Measurements from ENCODE around the gene AFF3. TPM values are rescaled to one million over a fixed set of nuclear protein-coding genes. Genes with fewer than 3 reads are reported as not detected.

The AFF3 gene
- total and polyA plus RNA-seq, 3 donors from 2014 or later = 18.0 to 34.4 (median 27.1) TPM

DNA sequence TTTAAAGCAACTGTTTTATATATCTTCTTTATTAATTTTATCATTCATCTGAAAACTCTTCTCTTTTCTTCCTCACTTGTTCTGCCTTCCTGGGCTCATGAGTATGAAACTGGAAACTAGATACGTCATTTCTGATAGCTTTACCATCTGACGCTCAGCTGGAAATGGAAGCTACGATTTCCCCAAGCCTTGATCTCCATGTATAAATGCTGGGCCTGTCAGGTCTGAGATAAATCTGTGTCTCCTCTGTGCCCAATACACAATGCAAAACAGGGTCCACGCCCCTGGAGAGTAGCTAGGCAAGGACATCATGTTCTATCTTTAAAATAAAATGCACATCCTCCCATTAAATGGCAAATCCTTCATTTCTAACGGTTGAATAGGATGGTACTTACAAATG lies 238.4 kb downstream of the AFF3 start:
- intact Hi-C loops (cut with DNase I; ENCODE audit: low total_unique reads) = no loop called here
- DNase-seq = no peak
- 82 to 85% methylated on average over 5 of the region's 5 CpGs for WGBS, 2 donors
- no peak overlapping the region for H3K4me3 ChIP-seq
- no peak overlapping the region for H3K27ac ChIP-seq
- H3K9me3 ChIP-seq = no peaks in the 10 kb centered on the region
- no peaks in the 10 kb centered on the region for H3K27me3 ChIP-seq
- no peaks in the 10 kb centered on the region for H3K4me1 ChIP-seq
- H3K36me3 ChIP-seq (ENCODE audit: low read depth, missing control alignments) = no peaks in the 10 kb centered on the region
- TF ChIP-seq POLR2A (IDR thresholded peaks at IDR 0.05) = no peak
- TF ChIP-seq, protein P1, sequence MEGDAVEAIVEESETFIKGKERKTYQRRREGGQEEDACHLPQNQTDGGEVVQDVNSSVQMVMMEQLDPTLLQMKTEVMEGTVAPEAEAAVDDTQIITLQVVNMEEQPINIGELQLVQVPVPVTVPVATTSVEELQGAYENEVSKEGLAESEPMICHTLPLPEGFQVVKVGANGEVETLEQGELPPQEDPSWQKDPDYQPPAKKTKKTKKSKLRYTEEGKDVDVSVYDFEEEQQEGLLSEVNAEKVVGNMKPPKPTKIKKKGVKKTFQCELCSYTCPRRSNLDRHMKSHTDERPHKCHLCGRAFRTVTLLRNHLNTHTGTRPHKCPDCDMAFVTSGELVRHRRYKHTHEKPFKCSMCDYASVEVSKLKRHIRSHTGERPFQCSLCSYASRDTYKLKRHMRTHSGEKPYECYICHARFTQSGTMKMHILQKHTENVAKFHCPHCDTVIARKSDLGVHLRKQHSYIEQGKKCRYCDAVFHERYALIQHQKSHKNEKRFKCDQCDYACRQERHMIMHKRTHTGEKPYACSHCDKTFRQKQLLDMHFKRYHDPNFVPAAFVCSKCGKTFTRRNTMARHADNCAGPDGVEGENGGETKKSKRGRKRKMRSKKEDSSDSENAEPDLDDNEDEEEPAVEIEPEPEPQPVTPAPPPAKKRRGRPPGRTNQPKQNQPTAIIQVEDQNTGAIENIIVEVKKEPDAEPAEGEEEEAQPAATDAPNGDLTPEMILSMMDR (IDR thresholded peaks at IDR 0.05) = no peak

DNA sequence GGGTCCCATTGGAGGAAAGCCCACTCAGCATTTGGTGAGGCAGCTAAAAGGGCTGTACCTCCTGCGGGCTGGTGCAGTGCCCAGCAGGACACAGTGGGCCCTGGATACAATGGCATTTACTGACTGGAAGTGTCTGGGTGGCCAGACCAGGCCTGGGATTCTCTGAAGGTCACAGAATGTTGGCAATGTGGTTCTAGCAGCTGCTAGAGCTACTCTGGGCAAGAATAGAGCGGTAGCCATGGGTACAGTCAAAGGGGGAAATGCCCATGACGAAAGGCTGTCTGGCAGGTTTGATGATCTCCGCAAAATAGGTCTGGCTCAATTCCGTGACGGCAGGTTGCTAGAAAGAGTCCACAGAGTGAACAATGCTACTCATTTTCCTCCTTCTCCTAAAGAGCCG lies 241.8 kb downstream of the AFF3 start:
- no peaks in the 10 kb centered on the region for H3K27me3 ChIP-seq
- H3K4me1 ChIP-seq = no peaks in the 10 kb centered on the region
- H3K27ac ChIP-seq = no peak overlapping the region
- no peaks in the 10 kb centered on the region for H3K36me3 ChIP-seq (ENCODE audit: low read depth, missing control alignments)
- no peaks in the 10 kb centered on the region for H3K9me3 ChIP-seq
- no peak overlapping the region for H3K4me3 ChIP-seq
- 93 to 96% methylated on average over 7 of the region's 7 CpGs for WGBS, 2 donors
- DNase-seq = no peak
- no peak for TF ChIP-seq POLR2A (IDR thresholded peaks at IDR 0.05)
- TF ChIP-seq, protein P1 (IDR thresholded peaks at IDR 0.05) = no peak
- intact Hi-C loops (cut with DNase I; ENCODE audit: low total_unique reads) = no loop called here

DNA sequence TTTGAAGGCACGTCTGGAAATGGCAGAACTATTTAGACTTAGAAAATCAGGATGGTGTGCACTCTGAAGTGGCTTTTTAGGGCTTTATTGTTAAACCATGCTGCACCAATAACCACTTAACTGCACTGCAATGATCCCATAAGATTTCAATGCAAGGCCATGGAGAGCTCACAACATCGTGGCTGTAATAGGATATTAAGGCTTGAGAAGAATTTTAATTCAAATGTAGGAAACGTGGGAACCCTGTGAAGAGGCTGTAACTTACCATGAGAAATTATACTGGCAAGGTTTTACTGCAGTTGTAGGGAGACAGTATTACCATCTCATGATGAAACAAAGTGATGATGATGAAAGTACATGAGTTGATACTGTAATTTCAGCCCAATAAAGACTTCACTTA lies 242.5 kb downstream of the AFF3 start:
- intact Hi-C loops (cut with DNase I; ENCODE audit: low total_unique reads) = no loop called here
- Histone ChIP-seq H3K4me1 (no peaks in the 10 kb centered on the region), H3K27ac (no peak overlapping the region), H3K36me3 (ENCODE audit: low read depth, missing control alignments) (no peaks in the 10 kb centered on the region), H3K4me3 (no peak overlapping the region), H3K27me3 (no peaks in the 10 kb centered on the region), H3K9me3 (no peaks in the 10 kb centered on the region)
- no peak for TF ChIP-seq POLR2A (IDR thresholded peaks at IDR 0.05)
- TF ChIP-seq, protein P1 (IDR thresholded peaks at IDR 0.05) = no peak
- DNase-seq = no peak
- 80 to 88% methylated on average over 3 of the region's 3 CpGs for WGBS, 2 donors

DNA sequence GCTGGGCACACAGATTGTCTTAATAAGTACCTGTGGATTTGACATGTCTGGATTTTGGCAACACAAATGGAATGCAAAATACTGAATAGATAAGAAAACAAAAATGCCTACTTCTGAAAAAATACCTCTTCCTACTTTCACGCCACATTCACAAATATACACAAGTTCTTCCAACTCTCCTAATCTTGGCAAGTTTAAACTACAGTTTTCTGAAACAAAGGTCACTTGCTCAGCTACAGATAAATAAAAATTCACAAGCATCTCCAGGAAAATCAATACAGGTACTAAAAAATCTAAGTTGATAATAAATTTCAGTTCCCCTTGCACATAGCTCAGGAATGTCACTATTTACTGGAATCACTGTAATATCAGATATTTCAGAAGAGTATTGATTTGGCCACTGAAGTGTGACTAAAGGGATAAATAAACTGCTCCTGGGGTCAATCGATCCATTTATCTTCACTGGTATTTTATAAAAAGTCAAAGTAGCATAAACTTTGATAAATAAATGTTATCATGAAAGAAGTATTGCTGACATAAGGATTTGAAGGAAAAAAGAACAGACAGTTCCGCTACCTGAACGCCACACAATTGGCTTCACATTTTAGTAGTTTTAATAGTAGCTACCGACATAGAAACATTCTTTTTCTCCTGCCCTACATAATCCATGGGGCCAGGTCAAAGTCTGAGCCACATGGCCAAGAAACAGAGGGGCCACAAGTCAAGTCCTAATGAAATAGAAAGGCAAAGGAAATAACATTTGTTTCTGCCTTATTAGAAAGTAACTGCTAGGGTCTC lies 243.1 kb downstream of the AFF3 start:
- Histone ChIP-seq H3K4me3 (no peak overlapping the region), H3K27ac (no peak overlapping the region), H3K36me3 (ENCODE audit: low read depth, missing control alignments) (no peaks in the 10 kb centered on the region), H3K27me3 (no peaks in the 10 kb centered on the region), H3K4me1 (no peaks in the 10 kb centered on the region), H3K9me3 (no peaks in the 10 kb centered on the region)
- DNase-seq = no peak
- WGBS, 2 donors = 67 to 87% methylated on average over 5 of the region's 5 CpGs
- intact Hi-C loops (cut with DNase I; ENCODE audit: low total_unique reads) = no loop called here
- no peak for TF ChIP-seq POLR2A (IDR thresholded peaks at IDR 0.05)
- TF ChIP-seq, protein P1 (IDR thresholded peaks at IDR 0.05) = no peak
